KOPT-K1 (cell line): Measurements from ENCODE around the gene PARP6.
A peak's percentile ranks its signal among the peaks of the same experiment; 100 is the strongest.

Experiments
- H3K27ac ChIP-seq: fragments of 200-600 bp; sonication (generic); 2 replicates; pipeline ENCODE4 v1.5.1; 2016; ENCODE audit warnings: antibody characterized with exemption, mild to moderate bottlenecking, low read depth, low read length; ENCODE audit not compliant: poor library complexity, severe bottlenecking
- H3K36me3 ChIP-seq: fragments of 200-600 bp; sonication (generic); 2 replicates; pipeline ENCODE4 v1.5.1; 2017; ENCODE audit warnings: antibody characterized with exemption, mild to moderate bottlenecking, low read length, moderate library complexity; ENCODE audit not compliant: insufficient read depth
- H3K9me3 ChIP-seq: fragments of 200-600 bp; sonication (generic); 2 replicates; pipeline ENCODE4 v1.5.1; 2017; ENCODE audit warnings: antibody characterized with exemption, low read length, mild to moderate bottlenecking; ENCODE audit not compliant: insufficient read depth, poor library complexity, severe bottlenecking

Gene PARP6

DNA sequence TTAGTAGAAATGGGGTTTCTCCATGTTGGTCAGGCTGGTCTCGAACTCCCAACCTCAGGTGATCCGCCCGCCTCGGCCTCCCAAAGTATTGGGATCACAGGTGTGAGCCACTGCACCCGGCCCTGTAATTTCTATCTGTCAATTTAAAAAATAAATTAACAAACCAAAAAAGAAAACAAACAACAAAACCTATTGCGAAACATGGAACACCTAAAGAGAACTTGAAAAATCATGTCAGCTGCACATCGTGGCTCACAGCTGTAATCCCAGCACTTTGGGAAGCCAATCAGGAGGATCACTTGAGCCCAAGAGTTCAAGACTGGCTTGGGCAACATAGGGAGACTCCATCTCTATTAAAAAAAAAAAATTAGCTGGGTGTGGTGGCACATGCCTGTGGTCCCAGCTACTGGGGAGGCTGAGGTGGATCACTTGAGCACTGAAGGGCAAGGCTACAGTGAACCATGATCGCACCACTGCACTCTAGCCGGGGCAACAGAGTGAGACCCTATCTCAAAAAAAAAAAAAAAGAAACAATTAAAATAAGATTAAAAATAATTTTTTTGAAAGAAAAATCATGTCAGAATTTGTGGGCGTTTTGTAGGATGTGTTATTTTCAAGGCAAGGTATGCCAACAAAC lies 19.6 kb downstream of the PARP6 start:
- no peaks in the 10 kb centered on the region for H3K9me3 ChIP-seq
- H3K27ac ChIP-seq = no peak overlapping the region
- H3K36me3 ChIP-seq = peaks cover 94% of the 10 kb centered on the region

- no peaks in the 10 kb centered on the region for H3K9me3 ChIP-seq
- H3K36me3 ChIP-seq = peaks cover 70% of the 10 kb centered on the region
- no peak overlapping the region for H3K27ac ChIP-seq
Measured at GRCh38 chr15:72249142-72249810, 23.1 kb downstream of the PARP6 start.

GRCh38 chr15:72248514-72248913 lies 23.8 kb downstream of the PARP6 start:
- Histone ChIP-seq H3K9me3 (no peaks in the 10 kb centered on the region), H3K36me3 (peaks cover 70% of the 10 kb centered on the region), H3K27ac (no peak overlapping the region)

- no peak overlapping the region for H3K27ac ChIP-seq
- no peaks in the 10 kb centered on the region for H3K9me3 ChIP-seq
- H3K36me3 ChIP-seq = peaks cover 51% of the 10 kb centered on the region
Measured at GRCh38 chr15:72242775-72243370, 29.5 kb downstream of the PARP6 start.

DNA sequence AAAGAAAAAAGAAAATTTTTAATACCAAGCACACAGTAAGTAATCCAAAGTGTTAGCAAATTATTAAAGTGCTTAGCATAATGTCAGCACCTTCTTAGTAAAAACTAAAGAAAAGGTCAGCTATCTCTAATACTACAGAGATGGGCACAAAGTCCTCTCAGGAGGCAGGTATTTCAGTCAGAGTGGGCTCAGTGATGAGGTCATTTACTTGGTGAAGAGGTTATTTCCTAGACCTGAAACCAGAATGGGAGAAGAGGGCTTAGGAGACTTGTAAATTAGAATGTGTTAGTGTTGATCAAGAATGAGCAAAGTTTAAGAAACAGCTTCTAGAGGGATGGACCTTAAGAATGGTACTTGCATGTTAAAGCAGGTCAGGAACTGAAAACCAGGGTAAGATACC lies 32.7 kb downstream of the PARP6 start:
- Histone ChIP-seq H3K27ac (no peak overlapping the region), H3K36me3 (peaks cover 43% of the 10 kb centered on the region)

GRCh38 chr15:72238586-72238985 lies 33.8 kb downstream of the PARP6 start:
- Histone ChIP-seq H3K27ac (no peak overlapping the region), H3K9me3 (no peaks in the 10 kb centered on the region), H3K36me3 (peaks cover 32% of the 10 kb centered on the region)

More for the DNA sequence above, 32.7 kb downstream of the PARP6 start:
- H3K9me3 ChIP-seq = no peaks in the 10 kb centered on the region

GRCh38 chr15:72237853-72238224 lies 34.5 kb downstream of the PARP6 start:
- Histone ChIP-seq H3K27ac (no peak overlapping the region), H3K36me3 (peaks cover 25% of the 10 kb centered on the region), H3K9me3 (no peaks in the 10 kb centered on the region)

DNA sequence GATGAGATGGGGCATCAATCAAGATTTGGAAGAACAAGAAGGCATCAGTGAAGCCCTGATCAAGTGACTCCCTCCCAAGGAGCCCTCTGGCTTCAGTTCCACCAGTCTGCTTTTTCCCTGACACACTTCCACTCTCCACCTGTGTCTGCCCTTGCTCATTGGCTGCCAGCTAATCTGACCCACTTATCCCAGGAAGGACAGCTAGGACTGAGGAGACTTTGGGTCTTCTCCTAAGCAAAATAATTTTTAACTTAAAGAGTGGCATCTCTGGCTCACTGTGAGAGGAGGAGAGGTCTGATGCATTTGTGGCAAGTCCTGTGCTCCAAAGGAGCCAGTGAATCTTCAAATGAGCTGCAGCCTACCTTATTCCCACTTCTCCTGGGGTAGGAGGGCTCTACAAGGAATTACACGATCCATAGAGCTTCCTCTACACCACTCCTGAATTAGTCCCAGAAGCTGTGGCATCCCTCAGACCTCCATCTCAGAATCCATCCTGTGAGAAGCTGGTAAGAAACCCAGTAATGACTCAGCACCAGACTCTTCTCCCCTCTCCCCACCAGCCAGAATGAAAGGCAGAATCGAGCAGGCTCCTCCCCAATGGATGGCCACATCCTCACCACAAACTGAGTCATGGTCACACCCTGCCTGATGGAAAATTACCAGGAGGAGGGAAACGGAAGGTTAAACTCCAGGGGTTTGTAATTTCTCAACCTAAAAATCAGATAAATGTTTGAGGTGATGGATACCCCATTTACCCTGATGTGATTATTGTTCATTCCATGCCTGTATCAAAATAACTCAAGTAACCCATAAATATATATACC lies 35.1 kb downstream of the PARP6 start:
- peak overlapping the region; percentile 47 for H3K27ac ChIP-seq
- H3K36me3 ChIP-seq = peaks cover 19% of the 10 kb centered on the region

GRCh38 chr15:72236381-72237003 lies 35.9 kb downstream of the PARP6 start:
- H3K27ac ChIP-seq = peak overlapping the region; percentile 47
- H3K36me3 ChIP-seq = peaks cover 11% of the 10 kb centered on the region; the same call in 1 of the 2 replicates
- H3K9me3 ChIP-seq = no peaks in the 10 kb centered on the region

More for the DNA sequence above, 35.1 kb downstream of the PARP6 start:
- no peaks in the 10 kb centered on the region for H3K9me3 ChIP-seq

- Histone ChIP-seq H3K36me3 (no peaks in the 10 kb centered on the region), H3K9me3 (no peaks in the 10 kb centered on the region), H3K27ac (no peak overlapping the region)
Measured at GRCh38 chr15:72235298-72235697, 37.1 kb downstream of the PARP6 start.

DNA sequence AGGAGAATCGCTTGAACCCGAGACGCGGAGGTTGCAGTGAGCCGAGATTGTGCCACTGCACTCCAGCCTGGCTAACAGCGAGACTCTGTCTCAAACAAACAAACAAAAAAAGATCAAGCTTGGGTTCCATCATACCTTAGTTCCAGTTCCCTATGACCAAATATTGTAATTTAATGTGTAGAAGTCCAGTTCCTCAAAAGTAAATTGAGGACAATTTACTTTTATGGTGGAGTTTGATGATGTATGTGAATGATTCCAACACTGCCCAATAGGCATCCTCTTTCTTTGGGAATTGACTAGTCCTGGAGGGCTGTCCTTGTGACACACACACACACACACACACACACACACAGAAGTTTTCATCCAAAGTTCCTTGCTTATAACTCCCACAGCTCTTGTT lies 38.6 kb downstream of the PARP6 start:
- Histone ChIP-seq H3K9me3 (no peaks in the 10 kb centered on the region), H3K36me3 (no peaks in the 10 kb centered on the region), H3K27ac (no peak overlapping the region)

DNA sequence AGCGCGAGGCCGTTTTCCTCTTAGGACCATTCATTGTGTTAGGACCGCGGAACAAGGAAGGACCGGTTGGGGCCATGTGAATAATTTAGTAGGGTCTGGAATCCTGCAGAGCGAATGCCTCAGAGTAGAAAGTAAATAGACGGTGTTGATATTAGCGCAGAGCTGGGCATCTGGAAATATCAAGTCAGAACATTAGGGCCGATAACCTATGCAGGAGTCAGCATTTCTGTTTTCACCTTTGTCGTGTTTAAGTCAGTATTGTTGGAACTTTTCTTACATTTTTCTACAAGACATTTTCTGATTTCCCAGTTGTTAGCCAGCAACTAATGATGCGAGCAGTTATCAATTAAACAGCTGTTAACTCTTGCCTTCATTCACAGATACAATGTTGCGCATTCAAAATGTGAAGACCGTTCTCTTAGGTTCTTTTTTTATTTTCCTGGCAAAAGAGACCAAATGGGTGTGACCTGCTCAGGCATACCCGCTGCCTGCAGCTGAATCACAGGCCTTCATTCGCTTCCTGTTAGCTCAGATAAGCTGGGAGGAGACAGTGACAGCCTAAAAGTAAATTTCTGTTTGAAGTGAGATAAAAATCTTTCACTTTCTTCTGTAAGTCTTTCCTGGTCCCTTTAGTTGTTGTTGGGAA lies 40.4 kb downstream of the PARP6 start:
- H3K9me3 ChIP-seq = no peaks in the 10 kb centered on the region
- peak overlapping the region; percentile 83 for H3K27ac ChIP-seq
- H3K36me3 ChIP-seq = no peaks in the 10 kb centered on the region

DNA sequence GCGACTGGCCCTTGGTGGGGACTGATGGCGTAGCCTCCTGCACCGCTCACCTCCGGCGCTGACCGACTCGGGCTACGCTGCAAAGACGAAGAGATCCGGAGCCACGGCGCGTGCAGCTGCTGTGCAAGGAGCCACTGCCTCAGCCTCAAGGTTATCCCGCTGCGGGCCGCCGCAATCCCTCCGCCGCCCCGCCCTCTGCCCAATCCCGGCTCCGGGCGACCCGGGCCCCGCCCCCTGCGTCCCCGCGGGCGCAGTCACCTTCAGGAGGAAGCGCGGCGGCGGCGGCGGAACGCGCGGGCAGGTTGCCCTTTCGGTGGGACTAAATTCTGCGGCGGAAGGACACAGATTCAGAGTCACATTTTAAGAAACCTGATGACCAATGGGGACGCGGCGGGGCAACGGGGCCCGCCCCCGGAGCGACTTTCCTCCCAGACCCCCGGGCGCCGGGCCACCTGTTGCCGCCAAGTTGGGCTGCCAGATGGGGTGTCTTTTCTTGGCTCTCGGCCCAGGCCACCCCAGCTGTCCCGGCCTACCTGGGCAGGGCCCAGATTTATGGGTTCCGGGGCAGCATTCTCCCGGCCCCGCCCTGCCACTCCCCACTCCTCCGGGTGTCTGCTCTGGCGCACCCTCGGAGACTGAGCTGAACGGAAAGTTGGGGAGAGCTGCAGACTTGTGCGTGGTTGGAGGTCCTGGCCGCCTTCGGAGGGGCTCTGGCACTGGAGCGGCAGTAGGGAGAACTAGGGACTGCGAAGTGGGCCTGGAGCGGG lies 41.1 kb downstream of the PARP6 start, which contains the start of gene PKM:
Gene PKM, minus strand, starts transcription at position 125 of the 767 bp plus-strand sequence. CDS start 12,093 bp downstream, outside the sequence.
- Histone ChIP-seq H3K9me3 (no peaks in the 10 kb centered on the region), H3K27ac (peak within 1 kb of the TSS; percentile 83), H3K36me3 (no peaks in the 10 kb centered on the region)
